HEK293 (cell line): Measurements from ENCODE around the gene LRP3.
A peak's percentile ranks its signal among the peaks of the same experiment; 100 is the strongest.

ENCODE experiments used
- CTCF ChIA-PET: fragments of 350-600 bp; formaldehyde crosslinking; extraction: SDS; loops from one replicate; lab custom pipeline; 2021; ENCODE audit warnings: antibody characterized with exemption; lab: Yijun Ruan, JAX
- POLR2A ChIA-PET: fragments of 300-600 bp; formaldehyde crosslinking; extraction: SDS; loops from one replicate; lab custom pipeline; 2020; ENCODE audit warnings: antibody characterized with exemption, inconsistent platforms; lab: Yijun Ruan, JAX
- H3K27ac ChIP-seq: fragments of 200-500 bp; sonication (Bioruptor generic); 2 replicates; pipeline ENCODE4 v1.5.1; 2014; ENCODE audit warnings: low read depth, low read length, control low read depth, inconsistent platforms; ENCODE audit errors: extremely low read depth
- H3K36me3 ChIP-seq, 2 experiments: fragments of 200-500 bp in 1 of 2; sonication (Bioruptor generic) in 1 of 2; 1 replicate in 1 of 2; 2 replicates in 1 of 2; pipeline ENCODE4 v1.5.1; 2014 to 2017; ENCODE audit warnings: inconsistent platforms in 2 of 2, low read length in 2 of 2; ENCODE audit not compliant: control insufficient read depth in 2 of 2, insufficient read depth in 1 of 2
- H3K4me1 ChIP-seq: fragments of 200-500 bp; sonication (Bioruptor generic); 2 replicates; pipeline ENCODE4 v1.5.1; 2014; ENCODE audit warnings: mild to moderate bottlenecking, low read length, inconsistent platforms; ENCODE audit not compliant: control insufficient read depth, insufficient read depth
- H3K4me3 ChIP-seq: 2 replicates; pipeline ENCODE4 v1.5.1; 2011; ENCODE audit warnings: low read depth, mild to moderate bottlenecking, control low read depth, low read length, moderate library complexity
- H3K9me3 ChIP-seq: fragments of 200-500 bp; sonication (Bioruptor generic); 2 replicates; pipeline ENCODE4 v1.5.1; 2014; ENCODE audit warnings: low read depth, low read length, inconsistent platforms; ENCODE audit not compliant: control insufficient read depth, insufficient read depth
- EGR2 ChIP-seq: fragments of 450-650 bp; formaldehyde crosslinking; IDR thresholded peaks from 2 replicates; pipeline ENCODE4 v1.5.1; 2016; ENCODE audit warnings: low read depth, missing biosample characterization, missing genetic modification characterization
- HOXD13 ChIP-seq: sonication (generic); formaldehyde crosslinking; IDR thresholded peaks from 2 replicates; pipeline ENCODE4 v1.8.0; 2022; ENCODE audit warnings: missing genetic modification reagents, borderline replicate concordance
- KLF1 ChIP-seq: fragments of 450-650 bp; formaldehyde crosslinking; IDR thresholded peaks from 2 replicates; pipeline ENCODE4 v1.5.1; 2016; ENCODE audit warnings: missing biosample characterization, missing genetic modification characterization
- KLF7 ChIP-seq: fragments of 450-650 bp; formaldehyde crosslinking; IDR thresholded peaks from 2 replicates; pipeline ENCODE4 v1.5.1; 2016; ENCODE audit warnings: missing biosample characterization, missing genetic modification characterization, borderline replicate concordance
- REST ChIP-seq: fragments of 450-650 bp; formaldehyde crosslinking; IDR thresholded peaks from 2 replicates; pipeline ENCODE4 v1.5.1; 2016; ENCODE audit warnings: missing biosample characterization, missing genetic modification characterization
- SCRT1 ChIP-seq: fragments of 450-650 bp; formaldehyde crosslinking; IDR thresholded peaks from 2 replicates; pipeline ENCODE4 v1.5.1; 2016; ENCODE audit warnings: missing biosample characterization, missing genetic modification characterization, borderline replicate concordance
- ZFHX2 ChIP-seq: fragments of 450-650 bp; formaldehyde crosslinking; conservative IDR thresholded peaks from 2 replicates; pipeline ENCODE4 v1.5.1; 2016; ENCODE audit warnings: missing biosample characterization, missing genetic modification characterization
- ZIC2 ChIP-seq: fragments of 450-650 bp; formaldehyde crosslinking; IDR thresholded peaks from 2 replicates; pipeline ENCODE4 v1.5.1; 2016; ENCODE audit warnings: missing biosample characterization, missing genetic modification characterization
- ZNF2 ChIP-seq: fragments of 450-650 bp; formaldehyde crosslinking; IDR thresholded peaks from 2 replicates; pipeline ENCODE4 v1.5.1; 2016; ENCODE audit warnings: missing biosample characterization, missing genetic modification characterization
- ZNF423 ChIP-seq: fragments of 450-650 bp; formaldehyde crosslinking; IDR thresholded peaks from 2 replicates; pipeline ENCODE4 v1.5.1; 2016; ENCODE audit warnings: missing biosample characterization, missing genetic modification characterization
- ZNF433 ChIP-seq: fragments of 450-650 bp; formaldehyde crosslinking; IDR thresholded peaks from 2 replicates; pipeline ENCODE4 v1.5.1; 2016; ENCODE audit warnings: missing biosample characterization, missing genetic modification characterization, low read depth
- ZNF488 ChIP-seq: fragments of 450-650 bp; formaldehyde crosslinking; IDR thresholded peaks from 2 replicates; pipeline ENCODE4 v1.5.1; 2016; ENCODE audit warnings: missing biosample characterization, missing genetic modification characterization
- ZNF529 ChIP-seq: fragments of 450-650 bp; formaldehyde crosslinking; IDR thresholded peaks from 2 replicates; pipeline ENCODE4 v1.5.1; 2017; ENCODE audit warnings: missing genetic modification characterization, missing biosample characterization; ENCODE audit not compliant: insufficient replicate concordance
- ZNF561 ChIP-seq: fragments of 450-650 bp; IDR thresholded peaks from 2 replicates; pipeline ENCODE4 v1.5.1; 2018; ENCODE audit warnings: missing biosample characterization, missing genetic modification characterization, borderline replicate concordance
- ZSCAN4 ChIP-seq: fragments of 450-650 bp; formaldehyde crosslinking; IDR thresholded peaks from 2 replicates; pipeline ENCODE4 v1.5.1; 2017; ENCODE audit warnings: missing biosample characterization, missing genetic modification characterization

The LRP3 gene

GRCh38 chr19:33177417-33177979, 16.6 kb upstream of the LRP3 start (continued):
- TF ChIP-seq REST (tag by site-specific recombination): peak; percentile 66; the same call in 1 of the 2 replicates
- TF ChIP-seq ZSCAN4: no peak
- TF ChIP-seq HOXD13: no peak
- peak; percentile 77 for TF ChIP-seq KLF7 (tag by site-specific recombination)
- no peak for TF ChIP-seq SCRT1

GRCh38 chr19:33186431-33187182, 7.5 kb upstream of the LRP3 start:
- POLR2A ChIA-PET: interaction anchor here (2.6 kb wide), 1 partner anchor 10 kb away, joined by 10 read pairs; no protein-coding TSS in a partner anchor
- TF ChIP-seq ZFHX2 (tag by site-specific recombination): peak; percentile 51
- 0 out of 2 replicates have a peak, but pooled peaks have one; percentile 52 for TF ChIP-seq ZNF561 (tag by site-specific recombination)
- TF ChIP-seq EGR2 (tag by site-specific recombination): 0 out of 2 replicates have a peak, but pooled peaks have one; percentile 26
- peak; percentile 82 for TF ChIP-seq ZIC2 (tag by site-specific recombination)
- TF ChIP-seq ZNF488: no peak
- TF ChIP-seq, all 188 proteins: peak for 4

GRCh38 chr19:33187183-33187540, 7.0 kb upstream of the LRP3 start:
- TF ChIP-seq ZIC2 (tag by site-specific recombination) (peak; percentile 59), ZNF433 (tag by site-specific recombination) (0 out of 2 replicates have a peak, but pooled peaks have one; percentile 6), ZNF2 (tag by site-specific recombination) (no peak), KLF1 (peak; percentile 47; the same call in 1 of the 2 replicates), ZNF529 (no peak), ZNF423 (tag by site-specific recombination) (0 out of 2 replicates have a peak, but pooled peaks have one; percentile 31)
- ChIA-PET POLR2A (interaction anchor here (2.6 kb wide), 1 partner anchor 10 kb away, joined by 10 read pairs; no protein-coding TSS in a partner anchor), CTCF (interaction anchor here (0.6 to 12.3 kb wide), 7 partner anchors 16 to 211 kb away, joined by 3 to 271 read pairs (median 92); partner anchors contain the start of gene WDR88)
- peaks cover 5% of the 10 kb centered on the region; the same call in 1 of the 2 replicates for H3K4me1 ChIP-seq
- H3K9me3 ChIP-seq: no peaks in the 10 kb centered on the region; the same call in 1 of the 2 replicates
- H3K36me3 ChIP-seq: no peaks in the 10 kb centered on the region
- H3K27ac ChIP-seq: no peak overlapping the region
- H3K4me3 ChIP-seq: no peak overlapping the region

More at GRCh38 chr19:33186431-33187182, 7.5 kb upstream of the LRP3 start:
- CTCF ChIA-PET: interaction anchor here (0.6 to 12.3 kb wide), 14 partner anchors 11 to 496 kb away, joined by 3 to 271 read pairs (median 6); partner anchors contain the start of gene WDR88
- peaks cover 5% of the 10 kb centered on the region; the same call in 1 of the 2 replicates for H3K4me1 ChIP-seq
- H3K4me3 ChIP-seq: no peak overlapping the region
- H3K27ac ChIP-seq: no peak overlapping the region
- no peaks in the 10 kb centered on the region; the same call in 1 of the 2 replicates for H3K9me3 ChIP-seq
- H3K36me3 ChIP-seq: no peaks in the 10 kb centered on the region
